ENCODE results near the gene GABRP.
"Not testable (repeated sequence)": the region's sequence is repeated elsewhere in the genome, so short reads cannot be mapped to it uniquely, and the experiment has no call there.

The GABRP gene

GRCh38 chr5:170783498-170784247 lies at the start of gene GABRP:
GABRP (plus strand) TSS chr5:170783725; CDS start chr5:170788616, 4,891 bp downstream.
- no peak for DNase-seq

DNA sequence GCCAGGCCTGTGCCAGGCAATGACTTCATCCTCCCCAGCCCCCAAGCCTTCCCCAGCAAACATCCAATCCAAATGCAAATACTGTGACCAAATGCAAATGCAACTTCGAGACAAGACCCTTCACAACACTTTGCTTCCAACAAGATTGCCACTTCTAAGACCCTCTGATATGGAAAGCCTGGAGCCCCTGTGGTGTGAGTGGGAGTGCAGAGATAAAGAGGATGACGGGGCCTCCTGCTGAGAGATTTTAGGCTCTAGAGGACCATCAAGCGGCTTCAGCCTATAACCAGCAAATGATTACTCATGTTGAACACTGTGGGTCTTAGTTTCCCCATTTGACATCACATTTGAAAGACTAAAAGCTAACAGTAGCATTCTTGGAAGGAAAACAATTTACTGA lies 46.6 kb upstream of the GABRP start:
- DNase-seq, result no peak

DNA sequence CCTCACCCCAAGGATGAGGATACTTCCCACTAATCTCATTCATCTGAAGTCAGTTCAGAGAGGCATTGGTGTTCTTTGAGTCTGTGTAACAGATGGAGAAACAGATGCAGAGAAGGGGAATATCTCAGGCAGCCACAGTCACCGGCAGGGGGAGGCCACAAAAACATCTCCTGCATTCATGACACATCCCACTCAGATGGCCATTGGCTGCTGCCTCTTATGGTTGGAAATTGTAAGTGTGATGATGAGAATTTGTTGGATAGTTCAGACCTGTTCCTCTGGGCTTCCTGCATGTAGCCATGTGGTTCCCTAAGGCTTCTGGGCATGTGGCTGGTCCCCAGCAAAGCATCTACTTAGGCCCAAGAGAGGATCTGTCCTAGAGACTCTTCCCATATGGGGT lies 45.9 kb upstream of the GABRP start:
- no peak for DNase-seq

GRCh38 chr5:170738840-170739239 lies 44.7 kb upstream of the GABRP start:
- DNase-seq, result no peak

GRCh38 chr5:170739446-170739845 lies 44.1 kb upstream of the GABRP start:
- DNase-seq, result no peak

GRCh38 chr5:170740551-170741205 lies 42.8 kb upstream of the GABRP start:
- DNase-seq, result no peak

- no peak for DNase-seq
These were observed 41.7 kb upstream of the GABRP start for GRCh38 chr5:170741801-170742200.

GRCh38 chr5:170743876-170744212 lies 39.7 kb upstream of the GABRP start:
- DNase-seq, result no peak

- no peak for DNase-seq
These were observed 37.9 kb upstream of the GABRP start for GRCh38 chr5:170745481-170746071.

- DNase-seq, result no peak
These were observed 37.2 kb upstream of the GABRP start for GRCh38 chr5:170746075-170746960.

GRCh38 chr5:170746961-170747340 lies 36.6 kb upstream of the GABRP start:
- DNase-seq, result no peak

GRCh38 chr5:170747357-170747756 lies 36.2 kb upstream of the GABRP start:
- DNase-seq, result no peak

DNA sequence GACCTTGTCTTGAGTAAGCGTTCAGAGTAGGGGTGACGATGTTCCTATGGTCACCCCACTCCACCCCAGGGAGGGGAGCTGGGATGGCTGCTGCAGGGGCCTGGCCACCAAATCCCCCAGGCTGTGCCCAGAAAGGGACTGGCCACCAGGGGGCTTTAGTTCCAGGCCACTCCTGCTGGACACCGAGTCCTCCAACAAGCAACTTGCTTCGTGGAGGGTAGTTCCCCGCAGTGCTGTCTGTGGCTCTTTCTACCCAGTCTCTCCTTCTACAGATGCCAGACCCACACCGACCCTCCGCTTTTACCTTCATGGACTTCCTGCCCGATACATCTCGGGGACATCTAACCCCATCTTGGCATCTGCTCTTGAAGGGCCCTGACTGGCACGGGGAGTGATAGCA lies 35.7 kb upstream of the GABRP start:
- peak; percentile 8 for DNase-seq

- DNase-seq, result no peak
These were observed 34.5 kb upstream of the GABRP start for GRCh38 chr5:170748951-170749471.

DNA sequence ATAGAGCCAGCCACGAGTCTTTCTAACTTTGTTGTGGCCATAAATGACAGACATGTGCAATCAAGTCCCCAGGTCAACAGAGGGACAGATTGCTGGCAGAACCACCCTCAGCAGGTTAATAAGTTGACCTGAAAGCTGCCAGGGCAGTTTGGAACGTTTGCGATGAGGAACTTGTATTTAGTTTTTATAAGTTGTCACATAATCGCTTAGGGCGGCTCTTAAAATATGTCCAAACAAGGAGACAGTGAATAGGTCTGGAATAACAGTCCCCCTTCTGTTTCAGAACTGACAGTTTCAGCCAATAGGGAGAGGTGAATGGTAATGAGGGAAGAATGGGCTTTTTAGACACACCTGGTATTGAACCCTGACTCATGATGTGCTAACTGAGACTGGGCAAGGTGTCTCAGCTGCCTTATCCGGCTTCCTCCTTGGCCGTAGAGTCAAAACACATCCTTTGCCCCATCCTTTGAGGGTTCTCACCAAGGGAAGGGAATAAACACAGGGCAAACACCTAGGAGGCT lies 33.6 kb upstream of the GABRP start:
- DNase-seq, result no peak

DNA sequence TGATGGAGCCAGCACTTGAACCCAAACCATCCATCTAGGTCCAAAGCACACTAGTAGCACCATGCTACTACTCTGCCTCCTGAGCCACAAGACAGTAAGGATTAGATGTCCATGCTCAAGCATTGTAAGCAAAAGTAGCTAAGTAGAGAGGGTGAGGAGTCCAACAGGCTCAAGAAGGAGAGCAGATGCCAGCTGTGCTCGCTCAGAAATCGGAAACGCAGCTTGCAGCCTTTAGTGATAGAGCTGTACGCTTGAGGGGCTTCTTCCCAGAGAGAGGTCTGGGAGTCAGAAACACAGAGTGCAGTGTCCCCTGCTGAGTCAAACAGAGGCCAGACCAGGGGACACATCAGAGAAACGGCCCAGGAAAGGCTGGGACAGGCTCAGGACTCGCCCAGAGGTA lies 32.7 kb upstream of the GABRP start:
- no peak for DNase-seq

DNA sequence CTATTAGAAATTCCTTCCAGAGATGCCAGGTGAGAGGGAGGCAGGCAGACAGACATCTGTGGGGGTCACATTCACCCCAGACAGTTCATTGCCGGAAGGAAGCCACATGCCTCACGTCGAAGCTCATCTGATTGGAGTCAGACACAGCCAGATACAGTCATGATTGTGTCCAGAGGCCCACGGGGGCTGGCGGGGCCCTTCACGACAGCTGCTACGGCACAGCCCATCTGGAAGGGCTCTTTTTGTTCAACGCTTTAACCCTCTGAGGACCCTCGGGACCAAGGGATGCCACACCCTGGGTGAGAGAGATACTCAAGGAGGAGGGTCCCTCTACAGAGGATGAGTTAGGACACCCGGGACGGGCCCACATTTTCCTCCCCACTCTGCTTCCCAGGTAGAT lies 31.9 kb upstream of the GABRP start:
- DNase-seq, result no peak

DNA sequence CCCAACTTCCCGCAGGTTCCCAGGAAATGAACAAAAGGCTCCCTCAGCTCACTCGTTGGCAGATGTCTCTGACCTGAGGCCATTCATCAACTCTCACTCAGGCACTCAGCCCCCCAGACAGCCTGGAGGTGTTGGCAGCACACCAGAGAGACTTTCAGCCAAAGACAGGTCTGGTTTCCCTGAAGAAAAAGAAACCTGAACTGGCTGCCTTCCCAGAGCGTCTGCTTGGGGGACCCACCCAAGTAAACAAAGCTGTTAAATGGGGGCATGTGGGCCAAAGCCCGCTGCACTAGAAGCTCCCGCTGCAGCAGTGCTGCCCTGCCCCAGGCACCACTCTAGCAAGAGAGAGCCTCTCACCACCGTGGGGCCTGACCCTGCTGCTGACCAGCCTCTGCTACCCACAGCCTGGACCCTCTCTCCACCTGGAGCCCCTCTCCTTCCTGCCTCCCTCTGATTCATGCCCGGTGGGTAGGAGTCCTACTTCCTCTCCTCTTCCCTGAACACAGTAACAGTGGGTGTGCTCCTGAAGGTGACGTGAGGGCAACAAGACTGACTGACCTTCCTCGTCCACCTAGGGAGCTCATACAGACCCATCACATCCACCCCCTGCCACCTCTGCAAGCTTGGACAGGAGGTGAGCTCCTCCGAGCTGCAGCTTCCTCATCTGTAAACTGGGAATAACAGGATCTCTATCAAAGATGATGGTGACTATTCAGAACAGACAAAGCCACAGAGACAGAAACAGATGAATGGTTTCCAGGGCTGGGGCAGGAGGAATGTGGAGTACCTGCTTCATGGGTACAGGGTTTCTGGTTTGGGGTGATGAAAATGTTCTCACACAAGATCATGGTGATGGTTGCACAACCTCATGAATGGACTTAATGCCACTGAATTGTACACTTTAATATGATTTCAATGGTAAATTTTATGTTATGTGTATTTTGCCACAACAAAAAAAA lies 31.0 kb upstream of the GABRP start:
- peak; percentile 86 for DNase-seq

DNA sequence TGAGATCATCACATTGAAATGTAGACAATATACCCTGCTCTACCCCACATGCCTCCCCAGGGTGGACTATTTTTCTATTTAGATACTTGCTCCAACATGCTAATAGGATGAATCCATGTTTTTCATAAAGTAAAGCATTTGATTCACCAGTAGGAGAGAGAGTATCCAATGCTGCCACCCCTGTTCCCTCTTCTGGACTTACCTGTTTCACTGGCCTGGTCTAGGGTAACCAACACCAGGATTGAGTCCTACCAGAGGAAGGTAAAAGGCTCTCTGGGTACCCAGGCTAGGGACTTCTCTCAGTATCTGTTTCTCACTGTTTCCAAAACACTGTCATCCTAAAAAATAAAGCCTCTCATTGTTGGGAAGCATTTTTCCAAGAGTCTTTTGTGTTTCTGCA lies 30.2 kb upstream of the GABRP start:
- no peak for DNase-seq

DNA sequence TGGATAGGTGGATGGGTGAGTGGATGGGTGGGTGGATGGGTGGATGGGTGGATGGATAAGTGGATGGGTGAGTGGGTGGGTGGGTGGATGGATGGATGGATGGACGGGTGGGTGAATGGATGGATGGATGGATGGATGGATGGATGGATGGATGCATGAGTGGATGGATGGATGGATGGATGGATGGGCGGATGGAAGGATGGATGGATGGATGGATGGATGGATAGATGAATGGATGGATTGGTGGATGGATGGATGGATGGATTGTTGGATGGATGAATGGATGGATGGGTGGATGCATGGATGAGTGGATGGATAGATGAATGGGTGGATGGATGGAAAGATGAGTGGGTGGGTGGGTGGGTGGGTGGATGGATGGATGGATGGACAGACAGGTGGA lies 29.0 kb upstream of the GABRP start:
- not testable (repeated sequence) for DNase-seq

GRCh38 chr5:170755679-170756456 lies 27.7 kb upstream of the GABRP start:
- DNase-seq, result peak; percentile 55

Measured in COR-L47 (cell line).